GM12878 (cell line): ENCODE measurements around the gene IGFALS. TPM values are rescaled to one million over a fixed set of nuclear protein-coding genes. Genes with fewer than 3 reads are reported as not detected.

Experiments used
- ASH2L ChIP-seq: fragments of 300-600, 200-600 bp; sonication (generic); IDR thresholded peaks from 2 replicates; pipeline ENCODE4 v1.6.1; 2017; ENCODE audit warnings: low read depth, mild to moderate bottlenecking, borderline replicate concordance
- CREM ChIP-seq: IDR thresholded peaks from 2 replicates; pipeline ENCODE4 v1.6.1; 2014; ENCODE audit warnings: antibody characterized with exemption, low read depth
- EGR1 ChIP-seq, 2 experiments: IDR thresholded peaks; 1 replicate in 1 of 2; 2 replicates in 1 of 2; pipeline ENCODE4 v1.6.1; 2011 to 2012; ENCODE audit warnings: low read depth in 2 of 2, low read length in 2 of 2, borderline replicate concordance in 1 of 2, mild to moderate bottlenecking in 1 of 2, moderate library complexity in 1 of 2
- GABPA ChIP-seq: IDR thresholded peaks from 2 replicates; pipeline ENCODE4 v1.6.1; 2014; ENCODE audit warnings: antibody characterized with exemption, low read depth, mild to moderate bottlenecking, inconsistent platforms
- SUZ12 ChIP-seq: fragments of 200-600 bp; sonication (generic); IDR thresholded peaks from one replicate; pipeline ENCODE4 v1.6.1; 2018; ENCODE audit warnings: antibody characterized with exemption, mild to moderate bottlenecking; ENCODE audit not compliant: unreplicated experiment
- polyA plus RNA-seq, 11 experiments: library from polyadenylated mRNA; depleted of rRNA in 4 of 11; unstranded in 6 of 11; stranded (reverse) in 5 of 11; fragments of >200 nt; fragmentation: Nextera tagmentation in 4 of 11; fragmentation: Illumina TruSeq in 1 of 11; extraction: Ambion mirVana in 4 of 11; extraction: Trizol in 1 of 11; gene quantifications; 1 replicate in 1 of 11; 2 replicates in 10 of 11; pipeline versions ENCODE4 v1.2.1 to v1.2.3, GENCODE V29; 2011 to 2016; ENCODE audit warnings: inconsistent platforms in 2 of 11, missing spikeins in 2 of 11, low read depth in 1 of 11
- total RNA-seq, 4 experiments: library from RNA; depleted of rRNA in 3 of 4; stranded (reverse); fragments of >200 nt in 3 of 4; fragmentation: Illumina TruSeq in 1 of 4; extraction: Trizol in 1 of 4; gene quantifications; 2 replicates each; pipeline versions ENCODE4 v1.2.1 to v1.2.3, GENCODE V29; 2013 to 2021
- TF ChIP-seq, protein P1 (sequence below): fragments of 450-650 bp; IDR thresholded peaks from 2 replicates; pipeline ENCODE4 v1.6.1; 2017; ENCODE audit warnings: mild to moderate bottlenecking, moderate library complexity
- TF ChIP-seq, protein P2 (sequence below): IDR thresholded peaks from 2 replicates; pipeline ENCODE4 v1.6.1; 2012; ENCODE audit warnings: mild to moderate bottlenecking, low read depth, low read length

IGFALS gene
- total and polyA plus RNA-seq, 10 of the 15 experiments (the other 5 are each of a cell fraction or from before 2014, with no cell fraction given), result 0.04 to 0.11 TPM; not detected in 8

DNA sequence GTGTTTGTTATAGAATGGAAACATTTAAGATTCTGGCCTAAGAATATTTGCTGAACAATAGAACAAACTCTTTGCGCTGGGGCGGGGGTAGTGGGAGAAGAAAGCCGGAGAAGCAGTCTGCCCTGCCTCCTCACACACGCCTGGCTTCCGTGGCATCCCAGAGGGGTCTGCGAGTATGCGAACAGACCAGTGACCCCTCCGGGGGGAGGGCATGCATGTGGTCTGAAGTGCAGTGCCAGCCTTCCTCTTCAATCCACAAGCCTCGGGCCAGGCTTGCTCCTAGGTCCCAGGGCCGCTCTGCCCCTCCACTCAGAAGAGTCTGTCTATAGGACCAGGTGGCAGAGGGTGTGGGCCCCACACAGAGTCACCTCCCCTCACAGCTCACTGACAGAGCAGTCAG is 14.1 kb upstream of the IGFALS start (continued):
- TF ChIP-seq ASH2L (no peak), EGR1 (IDR thresholded peaks at IDR 0.05; ENCODE audit: borderline replicate concordance in 1 of 2, low read depth in 2 of 2, low read length in 2 of 2) (no peak), CREM (no peak), GABPA (no peak), SUZ12 (no peak)
- TF ChIP-seq, protein P1, sequence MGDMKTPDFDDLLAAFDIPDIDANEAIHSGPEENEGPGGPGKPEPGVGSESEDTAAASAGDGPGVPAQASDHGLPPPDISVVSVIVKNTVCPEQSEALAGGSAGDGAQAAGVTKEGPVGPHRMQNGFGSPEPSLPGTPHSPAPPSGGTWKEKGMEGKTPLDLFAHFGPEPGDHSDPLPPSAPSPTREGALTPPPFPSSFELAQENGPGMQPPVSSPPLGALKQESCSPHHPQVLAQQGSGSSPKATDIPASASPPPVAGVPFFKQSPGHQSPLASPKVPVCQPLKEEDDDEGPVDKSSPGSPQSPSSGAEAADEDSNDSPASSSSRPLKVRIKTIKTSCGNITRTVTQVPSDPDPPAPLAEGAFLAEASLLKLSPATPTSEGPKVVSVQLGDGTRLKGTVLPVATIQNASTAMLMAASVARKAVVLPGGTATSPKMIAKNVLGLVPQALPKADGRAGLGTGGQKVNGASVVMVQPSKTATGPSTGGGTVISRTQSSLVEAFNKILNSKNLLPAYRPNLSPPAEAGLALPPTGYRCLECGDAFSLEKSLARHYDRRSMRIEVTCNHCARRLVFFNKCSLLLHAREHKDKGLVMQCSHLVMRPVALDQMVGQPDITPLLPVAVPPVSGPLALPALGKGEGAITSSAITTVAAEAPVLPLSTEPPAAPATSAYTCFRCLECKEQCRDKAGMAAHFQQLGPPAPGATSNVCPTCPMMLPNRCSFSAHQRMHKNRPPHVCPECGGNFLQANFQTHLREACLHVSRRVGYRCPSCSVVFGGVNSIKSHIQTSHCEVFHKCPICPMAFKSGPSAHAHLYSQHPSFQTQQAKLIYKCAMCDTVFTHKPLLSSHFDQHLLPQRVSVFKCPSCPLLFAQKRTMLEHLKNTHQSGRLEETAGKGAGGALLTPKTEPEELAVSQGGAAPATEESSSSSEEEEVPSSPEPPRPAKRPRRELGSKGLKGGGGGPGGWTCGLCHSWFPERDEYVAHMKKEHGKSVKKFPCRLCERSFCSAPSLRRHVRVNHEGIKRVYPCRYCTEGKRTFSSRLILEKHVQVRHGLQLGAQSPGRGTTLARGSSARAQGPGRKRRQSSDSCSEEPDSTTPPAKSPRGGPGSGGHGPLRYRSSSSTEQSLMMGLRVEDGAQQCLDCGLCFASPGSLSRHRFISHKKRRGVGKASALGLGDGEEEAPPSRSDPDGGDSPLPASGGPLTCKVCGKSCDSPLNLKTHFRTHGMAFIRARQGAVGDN, result no peak
- TF ChIP-seq, protein P2, sequence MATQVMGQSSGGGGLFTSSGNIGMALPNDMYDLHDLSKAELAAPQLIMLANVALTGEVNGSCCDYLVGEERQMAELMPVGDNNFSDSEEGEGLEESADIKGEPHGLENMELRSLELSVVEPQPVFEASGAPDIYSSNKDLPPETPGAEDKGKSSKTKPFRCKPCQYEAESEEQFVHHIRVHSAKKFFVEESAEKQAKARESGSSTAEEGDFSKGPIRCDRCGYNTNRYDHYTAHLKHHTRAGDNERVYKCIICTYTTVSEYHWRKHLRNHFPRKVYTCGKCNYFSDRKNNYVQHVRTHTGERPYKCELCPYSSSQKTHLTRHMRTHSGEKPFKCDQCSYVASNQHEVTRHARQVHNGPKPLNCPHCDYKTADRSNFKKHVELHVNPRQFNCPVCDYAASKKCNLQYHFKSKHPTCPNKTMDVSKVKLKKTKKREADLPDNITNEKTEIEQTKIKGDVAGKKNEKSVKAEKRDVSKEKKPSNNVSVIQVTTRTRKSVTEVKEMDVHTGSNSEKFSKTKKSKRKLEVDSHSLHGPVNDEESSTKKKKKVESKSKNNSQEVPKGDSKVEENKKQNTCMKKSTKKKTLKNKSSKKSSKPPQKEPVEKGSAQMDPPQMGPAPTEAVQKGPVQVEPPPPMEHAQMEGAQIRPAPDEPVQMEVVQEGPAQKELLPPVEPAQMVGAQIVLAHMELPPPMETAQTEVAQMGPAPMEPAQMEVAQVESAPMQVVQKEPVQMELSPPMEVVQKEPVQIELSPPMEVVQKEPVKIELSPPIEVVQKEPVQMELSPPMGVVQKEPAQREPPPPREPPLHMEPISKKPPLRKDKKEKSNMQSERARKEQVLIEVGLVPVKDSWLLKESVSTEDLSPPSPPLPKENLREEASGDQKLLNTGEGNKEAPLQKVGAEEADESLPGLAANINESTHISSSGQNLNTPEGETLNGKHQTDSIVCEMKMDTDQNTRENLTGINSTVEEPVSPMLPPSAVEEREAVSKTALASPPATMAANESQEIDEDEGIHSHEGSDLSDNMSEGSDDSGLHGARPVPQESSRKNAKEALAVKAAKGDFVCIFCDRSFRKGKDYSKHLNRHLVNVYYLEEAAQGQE, result no peak
